ENCODE results near the gene DYNLL1.
"Not testable (repeated sequence)": the region's sequence is repeated elsewhere in the genome, so short reads cannot be mapped to it uniquely, and the experiment has no call there.

DYNLL1 gene

GRCh38 chr12:120522568-120522967 is 26.7 kb downstream of the DYNLL1 start:
- DNase-seq, result no peak

GRCh38 chr12:120528861-120529525 is 33.1 kb downstream of the DYNLL1 start, which contains the start of gene COQ5:
TSS of gene COQ5 (minus strand) at chr12:120529158. CDS start at chr12:120529141, 17 bp downstream.
- DNase-seq, result peak; percentile 89

- DNase-seq, result peak; percentile 95
Measured at GRCh38 chr12:120529641-120530417, 33.9 kb downstream of the DYNLL1 start.

GRCh38 chr12:120530418-120530761 is 34.5 kb downstream of the DYNLL1 start:
- DNase-seq, result not testable (repeated sequence)

- no peak for DNase-seq
Measured at GRCh38 chr12:120532701-120533238, 36.9 kb downstream of the DYNLL1 start.

GRCh38 chr12:120534203-120534702 is 38.3 kb downstream of the DYNLL1 start, which contains the start of gene RNF10:
TSS of gene RNF10 (plus strand) at chr12:120534356. CDS start at chr12:120534812, 456 bp downstream.
- peak; percentile 89 for DNase-seq

- DNase-seq, result peak; percentile 57
Measured at GRCh38 chr12:120534703-120535655, 39.1 kb downstream of the DYNLL1 start.

- DNase-seq, result no peak
Measured at GRCh38 chr12:120536064-120536791, 40.3 kb downstream of the DYNLL1 start.

- DNase-seq, result no peak
Measured at GRCh38 chr12:120537856-120538220, 41.9 kb downstream of the DYNLL1 start.

GRCh38 chr12:120538281-120539156 is 42.6 kb downstream of the DYNLL1 start:
- peak; percentile 21 for DNase-seq

GRCh38 chr12:120539303-120539702 is 43.4 kb downstream of the DYNLL1 start:
- no peak for DNase-seq

- DNase-seq, result peak; percentile 76
Measured at GRCh38 chr12:120540445-120540844, 44.5 kb downstream of the DYNLL1 start.

- no peak for DNase-seq
Measured at GRCh38 chr12:120542166-120542565, 46.3 kb downstream of the DYNLL1 start.

- no peak for DNase-seq
Measured at GRCh38 chr12:120544691-120545090, 48.8 kb downstream of the DYNLL1 start.

- DNase-seq, result no peak
Measured at GRCh38 chr12:120546050-120546386, 50.1 kb downstream of the DYNLL1 start.

All from inflammatory macrophage treated with lipopolysaccharide for 4 hours (primary cell).